ENCODE measurements around the gene GRPEL2. TPM values are rescaled to one million over a fixed set of nuclear protein-coding genes. Genes with fewer than 3 reads are reported as not detected.

GRPEL2 gene
- total RNA-seq, 1 experiment from 2014 or later: 22.0 TPM

DNA sequence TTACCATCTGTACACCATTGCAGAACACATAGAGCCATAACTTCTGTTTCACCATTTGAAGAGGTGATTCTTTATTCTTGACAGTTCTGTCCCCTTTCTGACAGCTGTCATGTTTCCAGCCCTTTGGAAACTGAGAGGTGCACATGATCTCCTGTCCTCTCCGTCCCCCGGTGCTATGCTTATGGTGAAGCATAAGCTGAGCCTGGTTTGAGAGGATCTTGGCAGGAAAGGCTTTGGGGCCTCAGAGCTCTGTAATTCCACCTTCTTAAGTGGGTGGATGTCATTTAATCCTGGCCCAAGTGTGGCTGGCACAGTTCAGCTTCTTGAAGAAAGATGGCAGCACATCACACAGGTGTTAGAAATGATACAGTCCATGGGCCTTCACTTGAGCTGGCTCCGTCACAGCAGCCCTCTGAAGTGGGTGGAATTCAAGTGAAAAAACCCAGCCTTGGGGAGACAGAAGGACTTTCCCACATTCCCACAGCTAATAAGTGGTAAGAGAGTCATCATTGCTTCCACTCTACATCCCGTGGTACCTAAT lies 30.7 kb upstream of the GRPEL2 start:
- H3K9me3 ChIP-seq (ENCODE audit: low read length): no peaks in the 10 kb centered on the region

DNA sequence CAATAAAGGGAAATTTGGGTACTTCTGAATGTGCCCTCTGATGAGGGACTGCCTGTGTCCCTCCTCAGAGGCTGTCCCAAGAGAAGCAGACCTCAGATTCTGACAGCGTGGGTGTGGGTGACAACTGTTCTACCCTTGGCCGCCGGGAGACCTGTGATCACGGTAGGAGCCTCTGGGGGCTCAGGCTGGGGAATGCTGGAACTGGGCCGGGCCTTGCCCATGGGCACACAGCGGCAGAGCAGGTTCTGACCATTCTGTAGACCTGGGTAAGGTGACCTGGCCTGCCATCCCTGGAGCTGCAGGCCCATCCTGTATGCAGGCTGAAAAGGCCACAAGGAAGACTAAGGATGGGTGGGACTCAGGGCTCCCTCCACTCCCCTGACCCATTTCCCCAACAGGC lies 29.5 kb upstream of the GRPEL2 start:
- Histone ChIP-seq H3K9me2 (replicated peaks; ENCODE audit: insufficient read depth, low read length) (no peaks in the 10 kb centered on the region), H4K20me1 (ENCODE audit: insufficient read depth, low read depth, low read length) (no peaks in the 10 kb centered on the region), H3K4me2 (ENCODE audit: low read depth, low read length, poor library complexity, severe bottlenecking) (no peak overlapping the region), H2AFZ (ENCODE audit: low read length) (no peak overlapping the region), H3K27me3 (ENCODE audit: low read length) (no peaks in the 10 kb centered on the region), H3K36me3 (ENCODE audit: insufficient read depth, low read length) (no peaks in the 10 kb centered on the region), H3K79me2 (ENCODE audit: low read length) (no peaks in the 10 kb centered on the region), H3K4me3 (ENCODE audit: low read length) (no peak overlapping the region), H3K27ac (ENCODE audit: low read length) (no peak overlapping the region), H3K9ac (ENCODE audit: low read length) (no peak overlapping the region), H3K4me1 (ENCODE audit: low read length) (no peaks in the 10 kb centered on the region), H3K9me3 (ENCODE audit: low read length) (no peaks in the 10 kb centered on the region)
- no peak for DNase-seq

More for the DNA sequence above, 30.7 kb upstream of the GRPEL2 start:
- Histone ChIP-seq H3K4me1 (ENCODE audit: low read length) (no peaks in the 10 kb centered on the region; the same call in 1 of the 2 replicates), H3K4me2 (ENCODE audit: low read depth, low read length, poor library complexity, severe bottlenecking) (no peak overlapping the region), H3K4me3 (ENCODE audit: low read length) (no peak overlapping the region), H3K36me3 (ENCODE audit: insufficient read depth, low read length) (no peaks in the 10 kb centered on the region), H3K27me3 (ENCODE audit: low read length) (no peaks in the 10 kb centered on the region), H4K20me1 (ENCODE audit: insufficient read depth, low read depth, low read length) (no peaks in the 10 kb centered on the region), H3K27ac (ENCODE audit: low read length) (no peak overlapping the region), H3K9me2 (replicated peaks; ENCODE audit: insufficient read depth, low read length) (no peaks in the 10 kb centered on the region), H3K9ac (ENCODE audit: low read length) (no peak overlapping the region), H2AFZ (ENCODE audit: low read length) (no peak overlapping the region), H3K79me2 (ENCODE audit: low read length) (no peaks in the 10 kb centered on the region)
- peak; percentile 49 for DNase-seq

DNA sequence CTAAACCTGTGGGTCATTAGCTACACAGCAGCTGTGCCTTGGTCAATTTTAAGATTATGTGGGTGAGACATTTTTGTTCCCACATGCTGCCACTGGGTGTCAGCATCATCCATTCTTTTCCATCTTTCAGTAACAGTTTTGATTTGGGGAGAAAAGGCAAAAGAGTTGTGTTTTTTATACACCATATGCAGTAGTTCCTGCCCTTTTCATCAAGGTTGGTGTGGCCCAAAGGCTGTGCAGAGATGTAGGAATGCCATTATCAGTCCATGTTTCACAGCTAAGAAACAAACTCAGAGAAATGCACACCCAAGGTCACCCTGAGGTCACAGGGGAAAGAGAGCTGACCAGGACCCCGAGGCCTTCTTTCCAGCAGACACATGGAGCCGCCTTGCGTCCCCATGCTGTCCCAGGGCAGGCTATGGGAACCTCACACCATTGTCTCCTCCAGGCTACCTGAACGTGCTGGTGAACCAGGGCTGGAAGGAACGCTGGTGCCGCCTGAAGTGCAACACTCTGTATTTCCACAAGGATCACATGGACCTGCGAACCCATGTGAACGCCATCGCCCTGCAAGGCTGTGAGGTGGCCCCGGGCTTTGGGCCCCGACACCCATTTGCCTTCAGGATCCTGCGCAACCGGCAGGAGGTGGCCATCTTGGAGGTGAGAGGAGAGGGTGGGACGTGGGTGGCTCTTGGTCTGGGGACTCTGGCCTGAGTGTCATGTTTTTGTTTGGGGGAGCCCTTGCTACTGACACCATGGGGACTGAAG lies 27.8 kb upstream of the GRPEL2 start:
- Histone ChIP-seq H3K9ac (ENCODE audit: low read length) (no peak overlapping the region), H3K9me2 (replicated peaks; ENCODE audit: insufficient read depth, low read length) (no peaks in the 10 kb centered on the region), H3K4me3 (ENCODE audit: low read length) (no peak overlapping the region), H3K36me3 (ENCODE audit: insufficient read depth, low read length) (no peaks in the 10 kb centered on the region), H3K79me2 (ENCODE audit: low read length) (no peaks in the 10 kb centered on the region), H3K4me2 (ENCODE audit: low read depth, low read length, poor library complexity, severe bottlenecking) (no peak overlapping the region), H3K27me3 (ENCODE audit: low read length) (no peaks in the 10 kb centered on the region), H3K27ac (ENCODE audit: low read length) (no peak overlapping the region), H3K4me1 (ENCODE audit: low read length) (no peaks in the 10 kb centered on the region), H2AFZ (ENCODE audit: low read length) (no peak overlapping the region), H3K9me3 (ENCODE audit: low read length) (no peaks in the 10 kb centered on the region), H4K20me1 (ENCODE audit: insufficient read depth, low read depth, low read length) (no peaks in the 10 kb centered on the region)
- DNase-seq: peak; percentile 79

DNA sequence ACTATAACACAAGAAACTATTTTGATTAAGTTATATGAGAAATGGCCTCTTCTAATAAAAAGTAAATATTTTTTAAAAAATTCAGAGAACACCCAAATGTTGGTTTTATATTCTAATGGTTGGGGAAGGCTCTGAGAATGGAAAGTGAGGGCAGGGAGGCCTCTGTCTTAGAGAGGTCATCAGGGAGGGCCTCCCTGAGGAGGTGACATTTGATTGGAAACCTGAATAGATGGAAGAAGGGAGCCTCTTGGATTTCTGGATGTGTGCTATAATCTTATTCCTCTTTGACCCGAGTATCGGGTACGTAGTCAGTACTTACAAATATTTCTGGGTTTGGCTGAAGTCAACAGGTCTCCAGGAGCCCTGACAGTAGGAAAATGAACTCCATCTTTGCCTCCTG lies 26.1 kb upstream of the GRPEL2 start:
- H3K27ac ChIP-seq (ENCODE audit: low read length): no peak overlapping the region
- H3K36me3 ChIP-seq (ENCODE audit: insufficient read depth, low read length): no peaks in the 10 kb centered on the region
- no peak for DNase-seq
- H3K9me2 ChIP-seq (replicated peaks; ENCODE audit: insufficient read depth, low read length): no peaks in the 10 kb centered on the region
- no peaks in the 10 kb centered on the region for H3K4me1 ChIP-seq (ENCODE audit: low read length)
- H3K9ac ChIP-seq (ENCODE audit: low read length): no peak overlapping the region
- no peaks in the 10 kb centered on the region for H3K79me2 ChIP-seq (ENCODE audit: low read length)
- no peaks in the 10 kb centered on the region for H3K27me3 ChIP-seq (ENCODE audit: low read length)
- H3K4me3 ChIP-seq (ENCODE audit: low read length): no peak overlapping the region
- H4K20me1 ChIP-seq (ENCODE audit: insufficient read depth, low read depth, low read length): no peaks in the 10 kb centered on the region
- H3K9me3 ChIP-seq (ENCODE audit: low read length): no peaks in the 10 kb centered on the region
- H2AFZ ChIP-seq (ENCODE audit: low read length): no peak overlapping the region
- H3K4me2 ChIP-seq (ENCODE audit: low read depth, low read length, poor library complexity, severe bottlenecking): no peak overlapping the region

DNA sequence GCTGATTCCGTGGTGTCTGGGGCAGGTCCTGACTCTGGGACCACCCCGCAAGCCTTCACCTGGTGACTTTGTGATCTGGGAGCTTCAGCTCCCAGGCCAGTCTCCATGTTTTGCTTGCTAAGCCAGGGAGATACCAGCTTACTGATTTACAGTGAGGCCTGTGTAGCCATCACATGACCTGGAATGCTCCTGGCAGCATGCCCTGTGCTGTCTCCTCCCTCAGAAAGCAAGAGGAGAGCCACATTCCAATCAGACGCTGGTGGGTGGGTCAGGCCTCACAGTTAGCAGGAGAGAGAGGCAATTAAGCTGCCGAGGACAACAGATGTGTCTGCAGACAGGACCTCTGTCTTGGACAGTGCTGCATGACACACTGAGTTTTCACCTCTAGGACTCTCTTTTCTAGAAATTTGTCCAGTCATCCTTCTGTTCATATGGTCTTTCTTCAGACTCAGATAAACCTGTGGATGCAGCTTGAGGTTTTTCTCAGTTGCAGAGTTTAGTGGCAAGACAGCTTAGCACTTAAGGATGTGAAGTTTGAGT lies 24.4 kb upstream of the GRPEL2 start:
- Histone ChIP-seq H4K20me1 (ENCODE audit: insufficient read depth, low read depth, low read length) (no peaks in the 10 kb centered on the region), H3K4me1 (ENCODE audit: low read length) (no peaks in the 10 kb centered on the region), H3K4me2 (ENCODE audit: low read depth, low read length, poor library complexity, severe bottlenecking) (no peak overlapping the region), H3K27ac (ENCODE audit: low read length) (no peak overlapping the region), H3K9me2 (replicated peaks; ENCODE audit: insufficient read depth, low read length) (no peaks in the 10 kb centered on the region), H3K9me3 (ENCODE audit: low read length) (no peaks in the 10 kb centered on the region), H3K79me2 (ENCODE audit: low read length) (no peaks in the 10 kb centered on the region), H2AFZ (ENCODE audit: low read length) (no peak overlapping the region), H3K36me3 (ENCODE audit: insufficient read depth, low read length) (no peaks in the 10 kb centered on the region), H3K27me3 (ENCODE audit: low read length) (no peaks in the 10 kb centered on the region), H3K4me3 (ENCODE audit: low read length) (no peak overlapping the region), H3K9ac (ENCODE audit: low read length) (no peak overlapping the region)
- DNase-seq: no peak

DNA sequence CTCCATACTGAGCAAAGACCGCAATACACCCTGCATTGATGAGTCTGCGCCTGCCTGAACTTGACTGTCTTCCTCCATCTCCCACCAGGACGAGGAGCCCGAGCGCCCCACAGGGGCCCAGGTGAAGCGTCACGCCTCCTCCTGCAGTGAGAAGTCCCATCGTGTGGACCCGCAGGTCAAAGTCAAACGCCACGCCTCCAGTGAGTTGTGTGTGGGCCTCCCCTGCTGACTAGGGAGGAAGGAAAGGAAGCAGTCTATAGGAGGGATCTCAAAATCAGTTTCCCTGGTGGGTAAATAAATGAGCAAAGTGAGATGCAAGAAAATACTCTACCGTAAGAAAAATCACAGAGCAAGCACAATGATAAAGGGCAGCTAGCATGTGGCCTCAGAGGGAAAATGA lies 22.8 kb upstream of the GRPEL2 start:
- Histone ChIP-seq H3K4me3 (ENCODE audit: low read length) (no peak overlapping the region), H3K36me3 (ENCODE audit: insufficient read depth, low read length) (no peaks in the 10 kb centered on the region), H2AFZ (ENCODE audit: low read length) (no peak overlapping the region), H3K4me2 (ENCODE audit: low read depth, low read length, poor library complexity, severe bottlenecking) (no peak overlapping the region), H3K9me3 (ENCODE audit: low read length) (no peaks in the 10 kb centered on the region), H3K27me3 (ENCODE audit: low read length) (no peaks in the 10 kb centered on the region), H3K4me1 (ENCODE audit: low read length) (no peaks in the 10 kb centered on the region), H3K9ac (ENCODE audit: low read length) (no peak overlapping the region), H3K79me2 (ENCODE audit: low read length) (no peaks in the 10 kb centered on the region), H4K20me1 (ENCODE audit: insufficient read depth, low read depth, low read length) (no peaks in the 10 kb centered on the region), H3K9me2 (replicated peaks; ENCODE audit: insufficient read depth, low read length) (no peaks in the 10 kb centered on the region), H3K27ac (ENCODE audit: low read length) (no peak overlapping the region)
- no peak for DNase-seq

DNA sequence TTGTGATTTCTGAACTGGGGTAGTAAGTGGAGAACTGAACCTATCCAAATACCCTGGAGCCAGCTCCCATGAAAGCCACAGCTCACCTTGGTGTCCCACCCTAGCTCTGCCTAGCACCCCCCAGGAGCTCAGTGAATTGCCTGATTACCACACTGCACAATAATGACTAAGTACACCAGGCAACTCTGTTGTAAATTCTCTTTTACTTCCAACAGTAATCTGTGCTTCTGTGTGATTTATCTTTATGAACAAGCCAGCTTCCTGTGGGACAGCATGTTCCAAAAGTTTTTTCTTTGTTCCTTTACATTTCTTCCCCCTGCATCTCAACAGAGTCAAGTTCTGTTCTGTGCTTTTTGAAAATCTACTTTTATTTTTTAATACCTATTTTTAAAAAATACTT lies 22.1 kb upstream of the GRPEL2 start:
- DNase-seq: no peak
- Histone ChIP-seq H3K9me2 (replicated peaks; ENCODE audit: insufficient read depth, low read length) (no peaks in the 10 kb centered on the region), H3K4me1 (ENCODE audit: low read length) (no peaks in the 10 kb centered on the region), H3K36me3 (ENCODE audit: insufficient read depth, low read length) (no peaks in the 10 kb centered on the region), H3K9me3 (ENCODE audit: low read length) (no peaks in the 10 kb centered on the region), H4K20me1 (ENCODE audit: insufficient read depth, low read depth, low read length) (no peaks in the 10 kb centered on the region), H2AFZ (ENCODE audit: low read length) (no peak overlapping the region), H3K27ac (ENCODE audit: low read length) (no peak overlapping the region), H3K27me3 (ENCODE audit: low read length) (no peaks in the 10 kb centered on the region), H3K4me2 (ENCODE audit: low read depth, low read length, poor library complexity, severe bottlenecking) (no peak overlapping the region), H3K4me3 (ENCODE audit: low read length) (no peak overlapping the region), H3K79me2 (ENCODE audit: low read length) (no peaks in the 10 kb centered on the region), H3K9ac (ENCODE audit: low read length) (no peak overlapping the region)

DNA sequence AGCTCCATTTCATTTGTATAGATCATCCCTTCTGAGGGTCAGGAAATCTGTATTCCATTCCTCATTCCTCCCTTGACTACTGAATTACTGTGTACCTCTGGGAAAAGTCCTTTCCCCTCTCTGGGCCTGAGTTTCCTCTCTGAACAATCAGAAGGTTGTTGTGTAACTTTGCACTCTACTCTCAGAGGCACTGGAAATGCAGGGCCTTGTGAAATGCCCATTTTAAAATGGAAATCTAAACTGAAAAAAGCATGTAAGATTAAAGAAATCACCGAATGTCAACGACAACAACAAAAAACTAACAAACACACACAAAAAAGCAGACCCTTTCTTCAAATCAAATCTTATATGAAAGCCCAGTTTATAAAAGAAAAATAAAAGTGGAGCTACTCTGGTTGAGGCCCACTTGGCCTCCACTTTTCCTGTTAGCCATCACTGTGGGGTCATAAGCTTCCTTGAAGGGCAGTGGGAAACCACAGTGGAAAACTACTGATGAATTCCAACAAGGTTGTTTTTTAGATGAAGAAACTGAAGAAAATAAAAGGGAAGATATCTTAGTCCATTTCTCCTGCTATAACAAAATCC lies 21.6 kb upstream of the GRPEL2 start:
- DNase-seq: no peak

More for the DNA sequence above, 21.6 kb upstream of the GRPEL2 start:
- no peaks in the 10 kb centered on the region for H3K9me3 ChIP-seq (ENCODE audit: low read length)
- H3K27me3 ChIP-seq (ENCODE audit: low read length): no peaks in the 10 kb centered on the region
- H3K79me2 ChIP-seq (ENCODE audit: low read length): no peaks in the 10 kb centered on the region
- no peak overlapping the region for H3K9ac ChIP-seq (ENCODE audit: low read length)
- H4K20me1 ChIP-seq (ENCODE audit: insufficient read depth, low read depth, low read length): no peaks in the 10 kb centered on the region
- H3K27ac ChIP-seq (ENCODE audit: low read length): no peak overlapping the region
- no peak overlapping the region for H3K4me3 ChIP-seq (ENCODE audit: low read length)
- no peak overlapping the region for H2AFZ ChIP-seq (ENCODE audit: low read length)
- no peaks in the 10 kb centered on the region for H3K9me2 ChIP-seq (replicated peaks; ENCODE audit: insufficient read depth, low read length)
- no peak overlapping the region for H3K4me2 ChIP-seq (ENCODE audit: low read depth, low read length, poor library complexity, severe bottlenecking)
- no peaks in the 10 kb centered on the region for H3K4me1 ChIP-seq (ENCODE audit: low read length)
- H3K36me3 ChIP-seq (ENCODE audit: insufficient read depth, low read length): no peaks in the 10 kb centered on the region
